GM10266 (cell line): ENCODE measurements around the gene FLYWCH1.

Experiments used
- DNase-seq: peaks from one replicate; pipeline ENCODE4 v3.0.0; 2012; ENCODE audit errors: extremely low spot score
- TF ChIP-seq, protein P1 (sequence below): IDR thresholded peaks from 2 replicates; pipeline ENCODE4 v1.5.1; 2012; ENCODE audit warnings: mild to moderate bottlenecking, low read depth; ENCODE audit not compliant: control insufficient read depth, insufficient read depth; ENCODE audit errors: missing control alignments

FLYWCH1 gene

DNA sequence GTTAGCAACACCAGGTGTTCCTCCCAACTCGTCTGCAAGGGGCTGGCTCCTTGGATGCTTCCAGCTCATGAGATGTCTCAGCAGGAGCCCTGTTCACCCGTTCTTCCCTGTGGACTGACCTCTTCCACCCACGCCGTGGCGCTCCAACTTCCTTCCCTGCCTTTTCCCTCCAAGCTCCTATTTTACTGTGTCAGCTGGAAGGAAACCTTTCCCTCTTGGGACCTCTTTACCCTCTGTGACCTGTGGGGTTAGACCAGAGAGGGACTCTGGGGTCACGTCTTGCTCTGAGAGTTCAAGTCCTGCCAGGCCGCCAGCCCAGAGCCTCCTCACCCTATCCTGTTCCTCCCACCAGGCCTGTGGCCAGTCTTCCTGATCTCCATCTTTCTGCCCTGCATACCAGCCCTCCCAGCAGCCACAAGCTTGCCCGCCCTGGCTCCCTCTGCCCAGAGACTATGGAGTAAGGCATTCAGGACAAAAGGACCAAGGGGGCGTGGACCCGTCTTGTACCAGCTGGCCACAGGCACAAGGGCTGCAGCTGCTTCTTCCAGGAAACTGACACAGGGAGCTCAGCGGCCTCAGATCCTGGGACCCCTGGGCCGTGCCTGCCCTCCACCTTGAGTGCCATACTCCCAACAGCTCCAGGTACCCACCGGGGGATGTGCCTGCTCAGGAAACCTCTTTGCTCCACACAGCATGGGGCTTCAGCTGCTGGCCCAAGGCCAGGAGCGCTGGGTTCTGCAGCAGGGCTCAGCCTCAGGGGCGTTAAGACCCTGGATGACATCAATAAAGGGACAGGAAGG lies 60.5 kb downstream of the FLYWCH1 start:
- TF ChIP-seq, protein P1, sequence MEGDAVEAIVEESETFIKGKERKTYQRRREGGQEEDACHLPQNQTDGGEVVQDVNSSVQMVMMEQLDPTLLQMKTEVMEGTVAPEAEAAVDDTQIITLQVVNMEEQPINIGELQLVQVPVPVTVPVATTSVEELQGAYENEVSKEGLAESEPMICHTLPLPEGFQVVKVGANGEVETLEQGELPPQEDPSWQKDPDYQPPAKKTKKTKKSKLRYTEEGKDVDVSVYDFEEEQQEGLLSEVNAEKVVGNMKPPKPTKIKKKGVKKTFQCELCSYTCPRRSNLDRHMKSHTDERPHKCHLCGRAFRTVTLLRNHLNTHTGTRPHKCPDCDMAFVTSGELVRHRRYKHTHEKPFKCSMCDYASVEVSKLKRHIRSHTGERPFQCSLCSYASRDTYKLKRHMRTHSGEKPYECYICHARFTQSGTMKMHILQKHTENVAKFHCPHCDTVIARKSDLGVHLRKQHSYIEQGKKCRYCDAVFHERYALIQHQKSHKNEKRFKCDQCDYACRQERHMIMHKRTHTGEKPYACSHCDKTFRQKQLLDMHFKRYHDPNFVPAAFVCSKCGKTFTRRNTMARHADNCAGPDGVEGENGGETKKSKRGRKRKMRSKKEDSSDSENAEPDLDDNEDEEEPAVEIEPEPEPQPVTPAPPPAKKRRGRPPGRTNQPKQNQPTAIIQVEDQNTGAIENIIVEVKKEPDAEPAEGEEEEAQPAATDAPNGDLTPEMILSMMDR, result no peak
- DNase-seq, result no peak

DNA sequence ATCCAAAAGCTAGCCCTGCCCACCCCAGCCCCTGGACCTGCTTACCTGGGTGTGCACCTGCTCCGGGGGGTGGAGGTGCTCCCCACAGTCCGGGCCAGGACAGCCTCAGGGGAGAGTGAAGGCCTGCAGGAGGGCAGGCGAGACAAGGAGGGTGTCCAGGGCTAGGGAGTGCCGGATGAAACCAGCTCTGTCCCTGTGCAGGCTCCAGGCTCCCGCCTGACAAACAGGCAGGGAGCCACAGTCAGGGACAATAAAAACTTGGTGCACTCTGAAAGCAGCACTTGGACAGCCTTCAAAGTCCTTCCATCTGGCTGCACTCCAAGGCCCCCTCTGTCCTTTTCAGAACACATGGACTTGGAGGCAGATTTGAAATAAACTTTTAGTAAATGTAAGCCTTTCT lies 61.4 kb downstream of the FLYWCH1 start:
- no peak for DNase-seq
- TF ChIP-seq, protein P1, result no peak

DNA sequence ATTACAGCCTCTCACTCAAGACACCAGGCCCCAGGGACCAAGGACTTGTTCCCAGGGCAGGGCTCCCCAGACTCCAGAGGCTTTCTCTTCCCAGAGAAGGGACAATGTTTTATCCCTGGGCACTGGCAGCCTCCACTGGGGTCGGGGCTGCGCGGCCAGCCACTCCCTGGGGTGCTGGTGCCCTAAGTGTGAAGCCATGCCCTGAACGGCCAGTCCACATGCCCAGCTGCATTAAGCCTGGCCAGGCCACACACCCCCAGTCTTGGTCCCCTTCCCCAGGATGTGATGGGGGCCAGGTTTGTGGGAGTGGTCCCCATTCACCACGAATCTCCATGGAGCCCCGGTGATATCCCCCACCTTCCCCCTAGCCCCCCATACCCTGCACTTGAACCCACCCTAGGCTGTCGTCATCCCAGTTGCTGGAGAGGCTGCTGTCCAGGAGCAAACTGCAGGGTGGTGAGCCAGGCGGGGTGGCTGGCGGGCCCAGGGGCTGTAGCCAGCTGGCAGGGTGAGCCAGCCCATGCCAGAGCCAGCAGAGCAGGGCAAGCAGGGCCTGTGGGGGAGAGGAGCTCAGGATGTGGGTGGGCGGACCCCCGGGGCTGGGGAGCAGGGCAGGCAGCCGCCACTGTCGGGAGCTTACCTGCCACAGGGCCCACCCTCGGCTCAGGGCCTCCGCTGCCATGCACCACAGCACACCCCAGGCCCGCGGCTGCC lies 62.0 kb downstream of the FLYWCH1 start:
- DNase-seq, result no peak

DNA sequence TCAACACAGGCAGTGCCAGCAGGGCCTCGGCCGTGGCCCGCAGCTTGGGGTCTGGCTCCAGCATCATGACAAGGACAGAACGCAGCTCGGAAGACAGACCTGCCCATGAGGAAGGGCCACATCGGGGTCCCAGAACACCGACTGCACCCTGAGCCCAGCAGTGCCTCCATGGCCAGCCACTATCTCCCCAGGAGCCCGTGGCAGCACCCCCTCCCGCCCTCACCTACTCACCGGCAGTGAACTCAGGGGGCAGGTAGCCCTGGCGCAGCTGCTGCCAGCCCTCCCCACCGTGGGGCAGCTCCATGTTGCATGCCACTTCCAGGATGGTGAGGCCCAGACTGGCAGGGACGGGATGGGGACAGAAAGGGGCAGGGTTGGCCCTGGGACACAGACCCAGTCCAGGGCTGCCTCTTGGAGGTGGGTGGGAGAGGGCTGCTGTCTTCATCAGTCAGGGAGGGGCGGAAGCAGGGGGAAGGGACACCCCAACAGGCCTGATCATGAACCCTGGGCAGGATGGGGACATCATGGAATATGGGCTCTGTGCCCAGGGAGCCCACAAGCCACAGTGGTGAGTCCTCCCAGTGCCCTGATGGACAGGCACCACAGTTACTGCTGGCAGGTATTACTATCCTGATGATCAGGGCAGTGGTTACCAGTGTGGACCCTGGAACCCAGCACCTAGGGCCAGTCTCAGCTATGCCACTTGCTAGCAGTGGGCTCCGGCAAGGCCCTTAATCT lies 62.8 kb downstream of the FLYWCH1 start:
- TF ChIP-seq, protein P1, result no peak
- no peak for DNase-seq

More for the DNA sequence above, 62.0 kb downstream of the FLYWCH1 start:
- TF ChIP-seq, protein P1, result no peak

DNA sequence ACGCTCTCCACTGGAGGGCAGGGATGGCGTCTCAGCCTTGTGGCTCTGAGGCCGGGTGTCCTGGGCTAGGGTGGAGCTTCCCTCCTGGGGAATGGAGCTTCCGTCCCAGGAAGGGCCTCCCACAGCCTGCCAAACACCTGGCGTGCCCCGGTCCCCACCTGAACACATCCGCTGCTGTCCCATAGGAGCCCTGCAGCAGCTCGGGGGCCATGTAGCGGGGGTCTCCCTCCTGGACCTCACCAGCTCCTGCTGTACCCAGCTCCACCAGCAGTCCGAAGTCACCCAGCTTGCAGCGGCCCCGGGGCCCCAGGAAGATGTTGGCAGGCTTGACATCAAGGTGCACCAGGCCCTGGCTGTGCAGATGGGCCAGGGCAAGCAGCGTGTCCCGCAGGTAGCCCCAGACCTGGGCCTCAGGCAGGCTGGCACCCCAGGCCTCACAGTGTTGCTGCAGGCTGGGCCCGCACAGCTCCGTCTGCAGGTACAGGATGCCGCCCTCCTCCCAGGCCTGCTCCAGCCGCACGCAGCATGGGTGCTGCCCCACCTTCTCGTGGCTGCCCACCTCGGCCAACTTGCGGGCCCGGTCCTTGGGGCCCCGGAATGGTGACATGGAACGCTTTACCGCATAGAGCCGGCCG lies 63.5 kb downstream of the FLYWCH1 start:
- no peak for DNase-seq
- TF ChIP-seq, protein P1, result no peak

DNA sequence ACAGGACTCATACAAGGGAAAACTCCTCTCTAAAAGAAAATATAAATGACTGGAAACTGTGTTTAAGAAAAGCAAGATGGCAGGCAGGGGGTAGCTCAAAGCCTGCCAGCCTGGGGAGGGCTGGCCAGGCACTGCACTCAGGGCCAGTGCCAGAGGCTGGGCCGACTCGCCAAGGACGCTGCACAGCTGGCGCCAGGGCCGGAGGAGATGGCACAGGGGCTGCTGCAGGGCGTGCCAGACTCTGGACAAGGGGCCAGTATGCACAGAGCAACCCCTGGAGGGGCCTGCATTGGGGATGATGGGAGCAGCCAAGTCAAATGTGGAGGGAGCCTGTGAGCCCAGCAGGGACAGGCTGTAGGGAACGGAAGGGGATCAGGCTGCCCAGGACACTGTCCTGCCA lies 64.5 kb downstream of the FLYWCH1 start:
- TF ChIP-seq, protein P1, result no peak
- no peak for DNase-seq
